A549 (cell line): ENCODE measurements around the gene NEGR1. TPM values are rescaled to one million over a fixed set of nuclear protein-coding genes. Genes with fewer than 3 reads are reported as not detected.

Experiments used
- ATAC-seq, 2 experiments: fragments of 200-7000 bp in 1 of 2; fragments of >200 bp in 1 of 2; cut with Nextera tagmentation in 1 of 2; cut with Tn5 transposase in 1 of 2; 3 replicates each; pipeline versions ENCODE4 v1.8.0 to v1.9.1; 2018 to 2020; ENCODE audit warnings: mild to moderate bottlenecking in 1 of 2, moderate library complexity in 1 of 2
- CTCF ChIA-PET: fragments of 300-600 bp; sonication (Branson Sonifier 250); formaldehyde crosslinking; extraction: SDS; loops from one replicate; lab custom pipeline; 2021; ENCODE audit warnings: antibody characterized with exemption, inconsistent platforms; lab: Yijun Ruan, JAX
- POLR2A ChIA-PET: fragments of 350-600 bp; formaldehyde crosslinking; extraction: SDS; loops from one replicate; lab custom pipeline; 2021; ENCODE audit warnings: antibody characterized with exemption, inconsistent platforms; lab: Yijun Ruan, JAX
- DNase-seq, 2 experiments: peaks; one replicate each; pipeline versions ENCODE4 v3.0.0 to v3.0.0-alpha.2; 2011 to 2016; ENCODE audit warnings: low read depth in 1 of 2, low spot score in 1 of 2
- FAIRE-seq: peaks from 2 replicates; lab custom pipeline; 2011; peaks lifted over from hg19 to GRCh38; lab: Jason Lieb, UNC
- H3K27ac ChIP-seq, 2 experiments: fragments of >200 bp; sonication (Bioruptor Twin); formaldehyde crosslinking; 3 replicates each; pipeline ENCODE4 v1.5.1; 2016 to 2017
- H3K4me1 ChIP-seq: fragments of >200 bp; sonication (Bioruptor Twin); formaldehyde crosslinking; 3 replicates; pipeline ENCODE4 v1.6.1; 2016
- H3K4me2 ChIP-seq: fragments of >200 bp; sonication (Bioruptor Twin); formaldehyde crosslinking; 3 replicates; pipeline ENCODE4 v1.6.1; 2016
- H3K4me3 ChIP-seq: fragments of >200 bp; sonication (Bioruptor Twin); formaldehyde crosslinking; 3 replicates; pipeline ENCODE4 v1.5.1; 2016
- H3K9me3 ChIP-seq: fragments of >200 bp; sonication (Bioruptor Twin); formaldehyde crosslinking; 3 replicates; pipeline ENCODE4 v1.6.1; 2016
- BCL3 ChIP-seq: fragments of >200 bp; sonication (Bioruptor Twin); formaldehyde crosslinking; IDR thresholded peaks from 3 replicates; pipeline ENCODE4 v1.6.1; 2016
- BHLHE40 ChIP-seq: IDR thresholded peaks from 2 replicates; pipeline ENCODE4 v1.6.1; 2012; ENCODE audit warnings: low read depth, low read length, inconsistent platforms
- CBX8 ChIP-seq: fragments of 200-600 bp; sonication (generic); IDR thresholded peaks from 2 replicates; pipeline ENCODE4 v1.6.1; 2016
- CEBPB ChIP-seq, 2 experiments: fragments of >200 bp in 1 of 2; sonication (Bioruptor Twin) in 1 of 2; formaldehyde crosslinking in 1 of 2; IDR thresholded peaks; 2 replicates each; pipeline ENCODE4 v1.6.1; 2012 to 2016
- EHF ChIP-seq: fragments of 250-450 bp; sonication (Bioruptor Pico); IDR thresholded peaks from 2 replicates; pipeline ENCODE4 v1.5.0; 2020; ENCODE audit warnings: mild to moderate bottlenecking
- EP300 ChIP-seq, 2 experiments: fragments of >200 bp; sonication (Bioruptor Twin); formaldehyde crosslinking; IDR thresholded peaks; 2 replicates in 1 of 2; 3 replicates in 1 of 2; pipeline ENCODE4 v1.6.1; 2016 to 2017
- ESRRA ChIP-seq: fragments of 150-350 bp; IDR thresholded peaks from 2 replicates; pipeline ENCODE4 v1.6.1; 2014; ENCODE audit warnings: mild to moderate bottlenecking, low read length, borderline replicate concordance
- FOSL2 ChIP-seq, 2 experiments: fragments of 450-650 bp in 1 of 2; fragments of >200 bp in 1 of 2; sonication (Bioruptor Twin) in 1 of 2; formaldehyde crosslinking; IDR thresholded peaks; 2 replicates each; pipeline versions ENCODE4 v1.5.0 to v1.6.1; 2016 to 2020; ENCODE audit warnings: mild to moderate bottlenecking in 1 of 2, moderate library complexity in 1 of 2
- GATA3 ChIP-seq: IDR thresholded peaks from 2 replicates; pipeline ENCODE4 v1.6.1; 2012; ENCODE audit warnings: borderline replicate concordance
- HES2 ChIP-seq: fragments of >200 bp; sonication (Bioruptor Twin); formaldehyde crosslinking; IDR thresholded peaks from 2 replicates; pipeline ENCODE4 v1.6.1; 2016
- HOXA7 ChIP-seq: fragments of 250-450 bp; sonication (Bioruptor Pico); IDR thresholded peaks from 2 replicates; pipeline ENCODE4 v1.5.0; 2020; ENCODE audit warnings: mild to moderate bottlenecking, moderate library complexity
- HOXB13 ChIP-seq: fragments of 250-450 bp; sonication (Bioruptor Pico); IDR thresholded peaks from 2 replicates; pipeline ENCODE4 v1.5.0; 2020; ENCODE audit warnings: low read depth, mild to moderate bottlenecking, moderate library complexity
- JUNB ChIP-seq: fragments of >200 bp; sonication (Bioruptor Twin); formaldehyde crosslinking; IDR thresholded peaks from 2 replicates; pipeline ENCODE4 v1.6.1; 2016
- MAX ChIP-seq: IDR thresholded peaks from 2 replicates; pipeline ENCODE4 v1.6.1; 2012
- MAZ ChIP-seq: fragments of 150-350 bp; IDR thresholded peaks from 2 replicates; pipeline ENCODE4 v1.6.1; 2014; ENCODE audit warnings: antibody characterized with exemption, low read depth, low read length, borderline replicate concordance
- MYC ChIP-seq: IDR thresholded peaks from 2 replicates; pipeline ENCODE4 v1.6.1; 2012; ENCODE audit warnings: mild to moderate bottlenecking, inconsistent platforms, low read length, improper control_type of control experiment, borderline replicate concordance
- NFE2L2 ChIP-seq: fragments of 150-350 bp; conservative IDR thresholded peaks from 2 replicates; pipeline ENCODE4 v1.6.1; 2014; ENCODE audit warnings: low read length
- PBX3 ChIP-seq: IDR thresholded peaks from 2 replicates; pipeline ENCODE4 v1.6.1; 2012
- PHF8 ChIP-seq: fragments of 200-600 bp; sonication (generic); IDR thresholded peaks from 2 replicates; pipeline ENCODE4 v1.6.1; 2016; ENCODE audit warnings: low read depth, mild to moderate bottlenecking, antibody characterized with exemption, moderate library complexity, borderline replicate concordance
- POLR2A ChIP-seq: IDR thresholded peaks from 2 replicates; pipeline ENCODE4 v1.6.1; 2012; ENCODE audit warnings: mild to moderate bottlenecking, low read length
- RARB ChIP-seq: fragments of 250-450 bp; sonication (Bioruptor Pico); IDR thresholded peaks from 2 replicates; pipeline ENCODE4 v1.8.0; 2021; ENCODE audit warnings: mild to moderate bottlenecking, moderate library complexity
- REST ChIP-seq: fragments of 200-600 bp; sonication (generic); IDR thresholded peaks from 2 replicates; pipeline ENCODE4 v1.6.1; 2016; ENCODE audit warnings: antibody characterized with exemption, mild to moderate bottlenecking, moderate library complexity
- RNF2 ChIP-seq: fragments of 200-600 bp; sonication (generic); IDR thresholded peaks from 2 replicates; pipeline ENCODE4 v1.6.1; 2016; ENCODE audit warnings: low read depth, mild to moderate bottlenecking, antibody characterized with exemption, moderate library complexity, borderline replicate concordance
- SMC3 ChIP-seq: fragments of >200 bp; sonication (Bioruptor Twin); formaldehyde crosslinking; IDR thresholded peaks from 3 replicates; pipeline ENCODE4 v1.6.1; 2018; ENCODE audit warnings: inconsistent platforms
- SREBF2 ChIP-seq: fragments of 450-650 bp; IDR thresholded peaks from 2 replicates; pipeline ENCODE4 v1.6.1; 2014; ENCODE audit warnings: mild to moderate bottlenecking, moderate library complexity
- ZSCAN20 ChIP-seq: fragments of 250-450 bp; sonication (Bioruptor Pico); IDR thresholded peaks from 2 replicates; pipeline ENCODE4 v1.8.0; 2022; ENCODE audit warnings: mild to moderate bottlenecking, moderate library complexity
- WGBS: methylation state at CpG from one replicate; pipeline ENCODE4 v1.1.6; 2017; ENCODE audit errors: missing lambda C conversion rate; 5-methylcytosine and 5-hydroxymethylcytosine counted together
- polyA plus RNA-seq, 4 experiments: library from polyadenylated mRNA; depleted of rRNA in 3 of 4; stranded (reverse); fragments of >200 nt; fragmentation: RNase III in 1 of 4; extraction: RNeasy Plus Mini Kit Qiagen cat#74134 plus additional on column Dnase treatment in 1 of 4; gene quantifications; 2 replicates in 3 of 4; 3 replicates in 1 of 4; pipeline ENCODE4 v1.2.3, GENCODE V29; 2011 to 2017

The NEGR1 gene
- polyA plus RNA-seq, 2 of the 4 experiments (the other 2 are of a cell fraction), result not detected

GRCh38 chr1:71755441-71755840 is 526.9 kb downstream of the NEGR1 start:
- Histone ChIP-seq H3K27ac (no peak overlapping the region), H3K4me3 (no peak overlapping the region), H3K4me2 (no peak overlapping the region), H3K4me1 (no peaks in the 10 kb centered on the region), H3K9me3 (no peaks in the 10 kb centered on the region)
- ChIA-PET CTCF (no interaction called here), POLR2A (no interaction called here)
- no peak for TF ChIP-seq POLR2A
- TF ChIP-seq CEBPB (IDR thresholded peaks at IDR 0.05), result no peak
- no peak for TF ChIP-seq PBX3
- no peak for TF ChIP-seq PHF8
- no peak for TF ChIP-seq ESRRA
- TF ChIP-seq HES2, result no peak
- no peak for TF ChIP-seq REST
- no peak for TF ChIP-seq HOXB13 (CRISPR knock-in tag)
- no peak for TF ChIP-seq MAZ
- no peak for TF ChIP-seq FOSL2 (IDR thresholded peaks at IDR 0.05)
- no peak for TF ChIP-seq FOSL2 (CRISPR knock-in tag; IDR thresholded peaks at IDR 0.05)
- no peak for TF ChIP-seq BCL3
- TF ChIP-seq HOXA7 (CRISPR knock-in tag), result no peak
- no peak for TF ChIP-seq MAX
- TF ChIP-seq EP300 (IDR thresholded peaks at IDR 0.05), result no peak
- no peak for TF ChIP-seq JUNB
- 8% methylated on average over 1 of the region's 1 CpG for WGBS
- ATAC-seq (no peak), FAIRE-seq (no peak), DNase-seq (no peak)

GRCh38 chr1:71753746-71754145 is 528.6 kb downstream of the NEGR1 start:
- CTCF ChIA-PET, result no interaction called here
- Histone ChIP-seq H3K4me3 (no peak overlapping the region), H3K4me1 (no peaks in the 10 kb centered on the region), H3K4me2 (no peak overlapping the region), H3K9me3 (no peaks in the 10 kb centered on the region), H3K27ac (no peak overlapping the region)
- ATAC-seq (no peak), DNase-seq (no peak), FAIRE-seq (no peak)
- POLR2A ChIA-PET, result no interaction called here
- WGBS, result 0% methylated on average over 4 of the region's 4 CpGs
- TF ChIP-seq BHLHE40, result no peak
- TF ChIP-seq MAX, result no peak
- no peak for TF ChIP-seq RNF2
- no peak for TF ChIP-seq ZSCAN20
- no peak for TF ChIP-seq GATA3
- TF ChIP-seq REST, result no peak
- no peak for TF ChIP-seq CBX8
- no peak for TF ChIP-seq MYC
- no peak for TF ChIP-seq MAZ
- TF ChIP-seq EHF (CRISPR knock-in tag), result no peak
- no peak for TF ChIP-seq RARB (CRISPR knock-in tag)
- TF ChIP-seq BCL3, result no peak
- TF ChIP-seq CEBPB (IDR thresholded peaks at IDR 0.05), result no peak
- TF ChIP-seq ESRRA, result no peak
- TF ChIP-seq SMC3, result no peak
- no peak for TF ChIP-seq NFE2L2
- TF ChIP-seq SREBF2, result no peak
- TF ChIP-seq POLR2A, result no peak
